HEK293 (cell line): ENCODE data around the gene TIA1.
A peak's percentile ranks its signal among the peaks of the same experiment; 100 is the strongest.

Experiments
- CTCF ChIA-PET: fragments of 350-600 bp; formaldehyde crosslinking; extraction: SDS; loops from one replicate; lab custom pipeline; 2021; ENCODE audit warnings: antibody characterized with exemption; lab: Yijun Ruan, JAX
- POLR2A ChIA-PET: fragments of 300-600 bp; formaldehyde crosslinking; extraction: SDS; loops from one replicate; lab custom pipeline; 2020; ENCODE audit warnings: antibody characterized with exemption, inconsistent platforms; lab: Yijun Ruan, JAX
- H3K27ac ChIP-seq: fragments of 200-500 bp; sonication (Bioruptor generic); 2 replicates; pipeline ENCODE4 v1.5.1; 2014; ENCODE audit warnings: low read depth, low read length, control low read depth, inconsistent platforms; ENCODE audit errors: extremely low read depth
- H3K36me3 ChIP-seq, 2 experiments: fragments of 200-500 bp in 1 of 2; sonication (Bioruptor generic) in 1 of 2; 1 replicate in 1 of 2; 2 replicates in 1 of 2; pipeline ENCODE4 v1.5.1; 2014 to 2017; ENCODE audit warnings: inconsistent platforms in 2 of 2, low read length in 2 of 2; ENCODE audit not compliant: control insufficient read depth in 2 of 2, insufficient read depth in 1 of 2
- H3K4me1 ChIP-seq: fragments of 200-500 bp; sonication (Bioruptor generic); 2 replicates; pipeline ENCODE4 v1.5.1; 2014; ENCODE audit warnings: mild to moderate bottlenecking, low read length, inconsistent platforms; ENCODE audit not compliant: control insufficient read depth, insufficient read depth
- H3K4me3 ChIP-seq: 2 replicates; pipeline ENCODE4 v1.5.1; 2011; ENCODE audit warnings: low read depth, mild to moderate bottlenecking, control low read depth, low read length, moderate library complexity
- H3K9me3 ChIP-seq: fragments of 200-500 bp; sonication (Bioruptor generic); 2 replicates; pipeline ENCODE4 v1.5.1; 2014; ENCODE audit warnings: low read depth, low read length, inconsistent platforms; ENCODE audit not compliant: control insufficient read depth, insufficient read depth
- EGR2 ChIP-seq: fragments of 450-650 bp; formaldehyde crosslinking; IDR thresholded peaks from 2 replicates; pipeline ENCODE4 v1.5.1; 2016; ENCODE audit warnings: low read depth, missing biosample characterization, missing genetic modification characterization
- ELK4 ChIP-seq: IDR thresholded peaks from 2 replicates; pipeline ENCODE4 v1.6.1; 2011; ENCODE audit warnings: mild to moderate bottlenecking, low read depth, low read length, borderline replicate concordance
- GLIS2 ChIP-seq: fragments of 450-650 bp; formaldehyde crosslinking; IDR thresholded peaks from 2 replicates; pipeline ENCODE4 v1.5.1; 2016; ENCODE audit warnings: missing biosample characterization, missing genetic modification characterization
- KLF16 ChIP-seq: fragments of 450-650 bp; formaldehyde crosslinking; IDR thresholded peaks from 2 replicates; pipeline ENCODE4 v1.5.1; 2017; ENCODE audit warnings: missing biosample characterization, missing genetic modification characterization
- KLF9 ChIP-seq: fragments of 450-650 bp; formaldehyde crosslinking; IDR thresholded peaks from 2 replicates; pipeline ENCODE4 v1.5.1; 2016; ENCODE audit warnings: missing biosample characterization, missing genetic modification characterization, low read depth
- MYNN ChIP-seq: fragments of 450-650 bp; formaldehyde crosslinking; IDR thresholded peaks from 2 replicates; pipeline ENCODE4 v1.5.1; 2016; ENCODE audit warnings: missing biosample characterization, missing genetic modification characterization, borderline replicate concordance
- PATZ1 ChIP-seq: fragments of 450-650 bp; formaldehyde crosslinking; IDR thresholded peaks from 2 replicates; pipeline ENCODE4 v1.5.1; 2016; ENCODE audit warnings: missing biosample characterization, missing genetic modification characterization
- SETDB1 ChIP-seq: IDR thresholded peaks from one replicate; pipeline ENCODE4 v1.6.1; 2017; ENCODE audit warnings: mild to moderate bottlenecking, low read length, moderate library complexity, mixed read lengths; ENCODE audit not compliant: insufficient read length
- SP7 ChIP-seq: fragments of 450-650 bp; formaldehyde crosslinking; IDR thresholded peaks from 2 replicates; pipeline ENCODE4 v1.5.1; 2016; ENCODE audit warnings: missing biosample characterization, missing genetic modification characterization
- ZBTB11 ChIP-seq: fragments of 450-650 bp; formaldehyde crosslinking; conservative IDR thresholded peaks from 2 replicates; pipeline ENCODE4 v1.5.1; 2016; ENCODE audit warnings: low read depth, missing biosample characterization, missing genetic modification characterization
- ZBTB48 ChIP-seq: fragments of 450-650 bp; formaldehyde crosslinking; IDR thresholded peaks from 2 replicates; pipeline ENCODE4 v1.5.1; 2016; ENCODE audit warnings: missing biosample characterization, missing genetic modification characterization
- ZFHX2 ChIP-seq: fragments of 450-650 bp; formaldehyde crosslinking; conservative IDR thresholded peaks from 2 replicates; pipeline ENCODE4 v1.5.1; 2016; ENCODE audit warnings: missing biosample characterization, missing genetic modification characterization
- ZNF138 ChIP-seq: fragments of 450-650 bp; formaldehyde crosslinking; IDR thresholded peaks from 2 replicates; pipeline ENCODE4 v1.5.1; 2016; ENCODE audit warnings: missing biosample characterization, missing genetic modification characterization, borderline replicate concordance
- ZNF184 ChIP-seq: fragments of 450-650 bp; IDR thresholded peaks from 2 replicates; pipeline ENCODE4 v1.5.1; 2018; ENCODE audit warnings: missing biosample characterization, mild to moderate bottlenecking, missing genetic modification characterization
- ZNF394 ChIP-seq: fragments of 450-650 bp; formaldehyde crosslinking; IDR thresholded peaks from 2 replicates; pipeline ENCODE4 v1.5.1; 2016; ENCODE audit warnings: missing biosample characterization, missing genetic modification characterization, mild to moderate bottlenecking, moderate library complexity, borderline replicate concordance
- ZNF585B ChIP-seq: fragments of 450-650 bp; formaldehyde crosslinking; IDR thresholded peaks from 2 replicates; pipeline ENCODE4 v1.5.1; 2016; ENCODE audit warnings: missing biosample characterization, missing genetic modification characterization
- ZNF626 ChIP-seq: fragments of 450-650 bp; sonication (Bioruptor Pico); formaldehyde crosslinking; IDR thresholded peaks from 2 replicates; pipeline ENCODE4 v1.5.1; 2018; ENCODE audit warnings: missing biosample characterization, missing genetic modification characterization, inconsistent platforms
- ZNF629 ChIP-seq: fragments of 450-650 bp; formaldehyde crosslinking; IDR thresholded peaks from 2 replicates; pipeline ENCODE4 v1.5.1; 2017; ENCODE audit warnings: missing biosample characterization, missing genetic modification characterization
- ZNF776 ChIP-seq: fragments of 450-650 bp; formaldehyde crosslinking; IDR thresholded peaks from 2 replicates; pipeline ENCODE4 v1.5.0; 2017; ENCODE audit warnings: missing biosample characterization, missing genetic modification characterization, borderline replicate concordance
- ZNF792 ChIP-seq: fragments of 450-650 bp; formaldehyde crosslinking; IDR thresholded peaks from 2 replicates; pipeline ENCODE4 v1.5.1; 2016; ENCODE audit warnings: missing biosample characterization, missing genetic modification characterization
- ZSCAN16 ChIP-seq: fragments of 450-650 bp; formaldehyde crosslinking; IDR thresholded peaks from 2 replicates; pipeline ENCODE4 v1.5.1; 2016; ENCODE audit warnings: missing biosample characterization, missing genetic modification characterization
- ZSCAN30 ChIP-seq: fragments of 450-650 bp; IDR thresholded peaks from 2 replicates; pipeline ENCODE4 v1.5.1; 2018; ENCODE audit warnings: missing biosample characterization, mild to moderate bottlenecking, missing genetic modification characterization, moderate library complexity
- TF ChIP-seq, protein P1 (sequence below): fragments of 450-650 bp; formaldehyde crosslinking; IDR thresholded peaks from 2 replicates; pipeline ENCODE4 v1.5.1; 2016; ENCODE audit warnings: missing biosample characterization, missing genetic modification characterization
- TF ChIP-seq, protein P2 (sequence below): fragments of 450-650 bp; formaldehyde crosslinking; IDR thresholded peaks from 2 replicates; pipeline ENCODE4 v1.5.1; 2016; ENCODE audit warnings: missing biosample characterization, missing genetic modification characterization
- TF ChIP-seq, protein P3 (sequence below): fragments of 450-650 bp; formaldehyde crosslinking; IDR thresholded peaks from 2 replicates; pipeline ENCODE4 v1.5.1; 2017; ENCODE audit warnings: missing biosample characterization, mild to moderate bottlenecking, missing genetic modification characterization, moderate library complexity

TIA1 gene

DNA sequence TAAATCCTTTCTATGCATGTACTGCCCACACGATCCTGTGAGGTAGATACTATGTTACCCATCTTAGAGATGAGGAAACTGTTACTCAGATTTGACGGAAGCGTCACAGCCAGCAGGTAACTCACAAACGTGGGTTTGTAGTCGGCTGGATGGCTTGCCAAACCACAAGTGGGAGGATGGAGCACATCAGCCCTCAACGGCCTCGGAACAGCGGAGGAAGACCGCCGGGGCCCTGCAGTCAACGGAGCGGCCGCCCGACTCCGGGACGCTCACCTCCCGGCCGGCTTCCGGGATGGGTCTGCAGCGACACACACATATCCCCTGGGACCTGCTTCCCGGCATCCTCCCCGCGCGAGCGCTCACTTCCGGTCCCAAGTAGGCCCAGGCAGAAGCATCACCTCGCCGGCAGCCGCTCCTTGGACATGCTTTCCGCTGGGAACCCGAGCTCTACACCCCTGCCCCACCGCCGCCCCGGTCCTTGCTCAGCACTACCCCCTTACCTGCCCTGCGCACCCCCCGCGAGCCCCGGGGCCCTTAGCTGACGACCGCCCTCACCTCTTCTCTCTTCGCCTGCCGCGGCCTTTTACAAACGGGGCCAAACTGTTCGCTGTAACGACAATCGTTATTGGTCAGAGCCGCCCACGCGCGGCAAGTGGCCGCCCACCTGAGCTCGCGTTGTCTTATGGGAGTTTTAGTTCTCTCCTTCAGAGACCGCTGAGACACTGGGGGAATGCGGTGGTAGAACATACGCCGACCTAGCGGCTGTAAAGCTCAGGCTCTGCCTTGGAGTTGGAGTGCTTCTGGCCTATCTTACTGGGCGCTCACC, 57.8 kb downstream of the TIA1 start, which contains the start of gene C2orf42:
Gene C2orf42, minus strand, starts transcription at position 602 of the 826 bp plus-strand sequence. CDS start 9,034 bp downstream, outside the sequence.
- H3K9me3 ChIP-seq: no peaks in the 10 kb centered on the region
- H3K27ac ChIP-seq: peak within 1 kb of the TSS; percentile 90
- no peaks in the 10 kb centered on the region; the same call in 1 of the 2 replicates for H3K4me1 ChIP-seq
- no peaks in the 10 kb centered on the region; a peak in 1 of 3 replicates for H3K36me3 ChIP-seq
- H3K4me3 ChIP-seq: peak within 1 kb of the TSS; percentile 98
- CTCF ChIA-PET: interaction anchor here (0.6 to 1.3 kb wide), 7 partner anchors 10 to 278 kb away, joined by 3 to 5 read pairs (median 3); no protein-coding TSS in a partner anchor
- POLR2A ChIA-PET: interaction anchor here (0.6 to 2.8 kb wide), 30 partner anchors 9 to 507 kb away, joined by 3 to 45 read pairs (median 4); partner anchors contain the start of genes MXD1, PCYOX1, SNRPG and TIA1
- TF ChIP-seq ZNF626 (tag by site-specific recombination) (no peak), ZFHX2 (peak; percentile 96), SETDB1 (no peak), ZBTB11 (peak; percentile 96), PATZ1 (tag by site-specific recombination) (peak; percentile 95), GLIS2 (peak; percentile 93), EGR2 (tag by site-specific recombination) (peak; percentile 88), ZBTB48 (peak; percentile 67; the same call in 1 of the 2 replicates), ZNF585B (tag by site-specific recombination) (no peak), ZNF394 (peak; percentile 69; the same call in 1 of the 2 replicates), ZNF184 (tag by site-specific recombination) (0 out of 2 replicates have a peak, but pooled peaks have one; percentile 24), MYNN (tag by site-specific recombination) (no peak), ZNF629 (tag by site-specific recombination) (peak; percentile 76; the same call in 1 of the 2 replicates), ZNF792 (tag by site-specific recombination) (0 out of 2 replicates have a peak, but pooled peaks have one; percentile 44), KLF9 (tag by site-specific recombination) (peak; percentile 63), ELK4 (peak; percentile 72; the same call in 1 of the 2 replicates), ZSCAN16 (tag by site-specific recombination) (no peak; the same call in 1 of the 2 replicates), KLF16 (tag by site-specific recombination) (peak; percentile 85), ZSCAN30 (peak; percentile 89), ZNF776 (tag by site-specific recombination) (peak; percentile 79; the same call in 1 of the 2 replicates), ZNF138 (tag by site-specific recombination) (no peak), SP7 (tag by site-specific recombination) (peak; percentile 80)
- TF ChIP-seq, protein P1, sequence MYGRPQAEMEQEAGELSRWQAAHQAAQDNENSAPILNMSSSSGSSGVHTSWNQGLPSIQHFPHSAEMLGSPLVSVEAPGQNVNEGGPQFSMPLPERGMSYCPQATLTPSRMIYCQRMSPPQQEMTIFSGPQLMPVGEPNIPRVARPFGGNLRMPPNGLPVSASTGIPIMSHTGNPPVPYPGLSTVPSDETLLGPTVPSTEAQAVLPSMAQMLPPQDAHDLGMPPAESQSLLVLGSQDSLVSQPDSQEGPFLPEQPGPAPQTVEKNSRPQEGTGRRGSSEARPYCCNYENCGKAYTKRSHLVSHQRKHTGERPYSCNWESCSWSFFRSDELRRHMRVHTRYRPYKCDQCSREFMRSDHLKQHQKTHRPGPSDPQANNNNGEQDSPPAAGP (tag by site-specific recombination): 0 out of 2 replicates have a peak, but pooled peaks have one; percentile 40
- TF ChIP-seq, protein P2, sequence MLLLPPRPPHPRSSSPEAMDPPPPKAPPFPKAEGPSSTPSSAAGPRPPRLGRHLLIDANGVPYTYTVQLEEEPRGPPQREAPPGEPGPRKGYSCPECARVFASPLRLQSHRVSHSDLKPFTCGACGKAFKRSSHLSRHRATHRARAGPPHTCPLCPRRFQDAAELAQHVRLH (tag by site-specific recombination): peak; percentile 57; the same call in 1 of the 2 replicates
- TF ChIP-seq, protein P3, sequence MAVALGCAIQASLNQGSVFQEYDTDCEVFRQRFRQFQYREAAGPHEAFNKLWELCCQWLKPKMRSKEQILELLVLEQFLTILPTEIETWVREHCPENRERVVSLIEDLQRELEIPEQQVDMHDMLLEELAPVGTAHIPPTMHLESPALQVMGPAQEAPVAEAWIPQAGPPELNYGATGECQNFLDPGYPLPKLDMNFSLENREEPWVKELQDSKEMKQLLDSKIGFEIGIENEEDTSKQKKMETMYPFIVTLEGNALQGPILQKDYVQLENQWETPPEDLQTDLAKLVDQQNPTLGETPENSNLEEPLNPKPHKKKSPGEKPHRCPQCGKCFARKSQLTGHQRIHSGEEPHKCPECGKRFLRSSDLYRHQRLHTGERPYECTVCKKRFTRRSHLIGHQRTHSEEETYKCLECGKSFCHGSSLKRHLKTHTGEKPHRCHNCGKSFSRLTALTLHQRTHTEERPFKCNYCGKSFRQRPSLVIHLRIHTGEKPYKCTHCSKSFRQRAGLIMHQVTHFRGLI (tag by site-specific recombination): 0 out of 2 replicates have a peak, but pooled peaks have one; percentile 16
